ENCODE data around the gene TMEM167B.
"Not testable (repeated sequence)": the region's sequence is repeated elsewhere in the genome, so short reads cannot be mapped to it uniquely, and the experiment has no call there.

Gene TMEM167B

GRCh38 chr1:109048335-109048734 is 42.2 kb upstream of the TMEM167B start:
- no peak overlapping the region for H3K27ac ChIP-seq (ENCODE audit: low read depth, low read length)
- H3K4me3 ChIP-seq (ENCODE audit: insufficient read depth, low read length, poor library complexity, severe bottlenecking), result no peak overlapping the region
- no peaks in the 10 kb centered on the region for H3K27me3 ChIP-seq (ENCODE audit: low read length)
- TF ChIP-seq, protein P1, sequence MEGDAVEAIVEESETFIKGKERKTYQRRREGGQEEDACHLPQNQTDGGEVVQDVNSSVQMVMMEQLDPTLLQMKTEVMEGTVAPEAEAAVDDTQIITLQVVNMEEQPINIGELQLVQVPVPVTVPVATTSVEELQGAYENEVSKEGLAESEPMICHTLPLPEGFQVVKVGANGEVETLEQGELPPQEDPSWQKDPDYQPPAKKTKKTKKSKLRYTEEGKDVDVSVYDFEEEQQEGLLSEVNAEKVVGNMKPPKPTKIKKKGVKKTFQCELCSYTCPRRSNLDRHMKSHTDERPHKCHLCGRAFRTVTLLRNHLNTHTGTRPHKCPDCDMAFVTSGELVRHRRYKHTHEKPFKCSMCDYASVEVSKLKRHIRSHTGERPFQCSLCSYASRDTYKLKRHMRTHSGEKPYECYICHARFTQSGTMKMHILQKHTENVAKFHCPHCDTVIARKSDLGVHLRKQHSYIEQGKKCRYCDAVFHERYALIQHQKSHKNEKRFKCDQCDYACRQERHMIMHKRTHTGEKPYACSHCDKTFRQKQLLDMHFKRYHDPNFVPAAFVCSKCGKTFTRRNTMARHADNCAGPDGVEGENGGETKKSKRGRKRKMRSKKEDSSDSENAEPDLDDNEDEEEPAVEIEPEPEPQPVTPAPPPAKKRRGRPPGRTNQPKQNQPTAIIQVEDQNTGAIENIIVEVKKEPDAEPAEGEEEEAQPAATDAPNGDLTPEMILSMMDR (IDR thresholded peaks at IDR 0.05; ENCODE audit: insufficient read depth, low read length, poor library complexity, severe bottlenecking), result no peak
- TF ChIP-seq EZH2phosphoT487 (conservative IDR thresholded peaks at IDR 0.05; ENCODE audit: low read length), result no peak
- no peaks in the 10 kb centered on the region for H3K79me2 ChIP-seq (ENCODE audit: insufficient read depth, low read length)
- H3F3A ChIP-seq (ENCODE audit: insufficient read depth), result no peaks in the 10 kb centered on the region
- H3K36me3 ChIP-seq (ENCODE audit: low read length), result no peaks in the 10 kb centered on the region
- H3K9ac ChIP-seq (ENCODE audit: low read length), result no peak overlapping the region
- H4K20me1 ChIP-seq (ENCODE audit: low read depth, low read length), result no peaks in the 10 kb centered on the region
- no peak overlapping the region for H2AFZ ChIP-seq (ENCODE audit: low read depth, low read length, severe bottlenecking)
- no peak overlapping the region for H3K4me2 ChIP-seq (ENCODE audit: low read depth, low read length, poor library complexity, severe bottlenecking)
- H3K9me3 ChIP-seq (ENCODE audit: insufficient read depth, low read length), result no peaks in the 10 kb centered on the region
- H3K9me2 ChIP-seq (replicated peaks; ENCODE audit: insufficient read depth, low read length), result no peaks in the 10 kb centered on the region

DNA sequence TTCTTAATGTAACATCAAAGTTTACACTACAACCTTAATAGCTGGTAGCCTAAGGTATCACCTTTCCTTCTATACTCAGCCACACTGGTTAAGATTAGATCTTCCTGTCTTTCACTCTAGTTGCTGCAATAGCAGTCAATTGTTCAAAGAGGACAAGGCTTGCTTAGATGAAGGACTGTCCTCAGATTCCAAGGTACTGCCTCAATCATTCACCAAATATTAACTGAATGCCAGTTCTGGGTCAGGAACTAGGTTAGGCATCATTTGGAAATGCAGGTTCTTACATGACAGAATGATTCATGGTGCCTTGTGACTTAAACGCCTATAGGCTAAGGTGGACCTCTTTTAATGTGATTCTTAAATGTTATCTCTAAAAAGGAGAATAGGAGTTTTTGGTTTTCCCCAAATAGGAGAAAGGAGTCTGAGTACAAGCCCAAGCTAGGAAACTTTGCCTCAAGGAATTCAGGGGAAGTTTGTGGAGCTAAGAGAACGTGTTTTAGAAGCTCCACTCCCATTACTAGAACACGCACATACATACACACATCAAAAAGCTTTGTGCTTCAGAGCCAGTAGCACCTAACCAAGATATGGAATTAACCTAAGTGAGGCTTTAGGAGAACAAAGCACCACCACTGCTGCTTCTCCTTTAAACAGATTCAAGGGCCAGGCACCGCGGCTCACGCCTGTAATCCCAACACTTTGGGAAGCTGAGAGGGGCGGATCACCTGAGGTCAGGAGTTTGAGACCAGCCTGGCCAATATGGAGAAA is 40.2 kb upstream of the TMEM167B start:
- no peaks in the 10 kb centered on the region for H3F3A ChIP-seq (ENCODE audit: insufficient read depth)
- H3K27ac ChIP-seq (ENCODE audit: low read depth, low read length), result no peak overlapping the region
- H3K27me3 ChIP-seq (ENCODE audit: low read length), result no peaks in the 10 kb centered on the region
- H3K9me3 ChIP-seq (ENCODE audit: insufficient read depth, low read length), result no peaks in the 10 kb centered on the region
- no peaks in the 10 kb centered on the region for H3K79me2 ChIP-seq (ENCODE audit: insufficient read depth, low read length)
- no peak overlapping the region for H3K4me2 ChIP-seq (ENCODE audit: low read depth, low read length, poor library complexity, severe bottlenecking)
- H4K20me1 ChIP-seq (ENCODE audit: low read depth, low read length), result no peaks in the 10 kb centered on the region
- H3K36me3 ChIP-seq (ENCODE audit: low read length), result no peaks in the 10 kb centered on the region
- TF ChIP-seq EZH2phosphoT487 (conservative IDR thresholded peaks at IDR 0.05; ENCODE audit: low read length), result no peak
- TF ChIP-seq, protein P1 (IDR thresholded peaks at IDR 0.05; ENCODE audit: insufficient read depth, low read length, poor library complexity, severe bottlenecking), result no peak
- H3K9ac ChIP-seq (ENCODE audit: low read length), result no peak overlapping the region
- no peak overlapping the region for H2AFZ ChIP-seq (ENCODE audit: low read depth, low read length, severe bottlenecking)
- H3K4me3 ChIP-seq (ENCODE audit: insufficient read depth, low read length, poor library complexity, severe bottlenecking), result no peak overlapping the region
- H3K9me2 ChIP-seq (replicated peaks; ENCODE audit: insufficient read depth, low read length), result no peaks in the 10 kb centered on the region

- H3F3A ChIP-seq (ENCODE audit: insufficient read depth); H3K79me2 ChIP-seq (ENCODE audit: insufficient read depth, low read length); H3K9ac ChIP-seq (ENCODE audit: low read length); H4K20me1 ChIP-seq (ENCODE audit: low read depth, low read length); H3K9me2 ChIP-seq (replicated peaks; ENCODE audit: insufficient read depth, low read length); H3K4me3 ChIP-seq (ENCODE audit: insufficient read depth, low read length, poor library complexity, severe bottlenecking); H3K9me3 ChIP-seq (ENCODE audit: insufficient read depth, low read length); H3K27ac ChIP-seq (ENCODE audit: low read depth, low read length); H3K4me2 ChIP-seq (ENCODE audit: low read depth, low read length, poor library complexity, severe bottlenecking); H3K36me3 ChIP-seq (ENCODE audit: low read length); H3K27me3 ChIP-seq (ENCODE audit: low read length); H2AFZ ChIP-seq (ENCODE audit: low read depth, low read length, severe bottlenecking): not testable (repeated sequence)
Observed at GRCh38 chr1:109052145-109052544, 38.4 kb upstream of the TMEM167B start.

- no peak overlapping the region for H2AFZ ChIP-seq (ENCODE audit: low read depth, low read length, severe bottlenecking)
- H3K4me2 ChIP-seq (ENCODE audit: low read depth, low read length, poor library complexity, severe bottlenecking), result no peak overlapping the region
- no peaks in the 10 kb centered on the region for H3F3A ChIP-seq (ENCODE audit: insufficient read depth)
- no peaks in the 10 kb centered on the region for H3K9me3 ChIP-seq (ENCODE audit: insufficient read depth, low read length)
- no peaks in the 10 kb centered on the region for H3K79me2 ChIP-seq (ENCODE audit: insufficient read depth, low read length)
- H3K9me2 ChIP-seq (replicated peaks; ENCODE audit: insufficient read depth, low read length), result no peaks in the 10 kb centered on the region
- no peaks in the 10 kb centered on the region for H3K36me3 ChIP-seq (ENCODE audit: low read length)
- H3K9ac ChIP-seq (ENCODE audit: low read length), result no peak overlapping the region
- H3K27ac ChIP-seq (ENCODE audit: low read depth, low read length), result no peak overlapping the region
- H4K20me1 ChIP-seq (ENCODE audit: low read depth, low read length), result no peaks in the 10 kb centered on the region
- H3K4me3 ChIP-seq (ENCODE audit: insufficient read depth, low read length, poor library complexity, severe bottlenecking), result no peak overlapping the region
- H3K27me3 ChIP-seq (ENCODE audit: low read length), result no peaks in the 10 kb centered on the region
- TF ChIP-seq EZH2phosphoT487 (conservative IDR thresholded peaks at IDR 0.05; ENCODE audit: low read length), result no peak
- TF ChIP-seq, protein P1 (IDR thresholded peaks at IDR 0.05; ENCODE audit: insufficient read depth, low read length, poor library complexity, severe bottlenecking), result no peak
Observed at GRCh38 chr1:109056064-109056463, 34.5 kb upstream of the TMEM167B start.

All from SU-DHL-6 (cell line).